Fibroblast of skin of left quadriceps (primary cell): ENCODE results near the gene PRCP.

Experiments used
- DNase-seq, 2 experiments: peaks; one replicate each; pipeline ENCODE4 v3.0.0-alpha.2; 2013; ENCODE audit warnings: low read depth in 2 of 2

The PRCP gene

GRCh38 chr11:82906931-82907330, 6.7 kb upstream of the PRCP start:
- no peak for DNase-seq

DNA sequence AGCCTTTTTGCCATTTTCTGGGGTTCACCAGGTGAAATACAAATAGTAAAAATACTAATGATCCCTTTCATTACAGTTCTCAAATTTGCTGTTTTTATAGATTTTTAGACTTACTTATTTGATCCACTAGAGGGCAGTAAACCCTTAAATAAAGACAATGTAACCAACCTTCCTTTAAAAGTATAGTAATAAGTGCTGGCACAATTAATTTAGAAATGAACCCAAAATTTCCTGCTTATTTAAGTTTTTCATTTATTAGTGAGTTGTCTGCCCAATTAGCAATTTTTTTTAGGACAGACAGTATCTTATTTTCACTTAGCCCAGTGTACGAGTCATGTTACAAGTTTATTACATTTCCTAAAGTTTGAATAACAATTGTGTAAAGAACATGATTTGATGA, 6.0 kb upstream of the PRCP start:
- peak in 1 of 2 experiments; percentile 23 for DNase-seq

- DNase-seq: no peak
Observed at GRCh38 chr11:82903843-82904586, 3.8 kb upstream of the PRCP start.

GRCh38 chr11:82902880-82903279, 2.6 kb upstream of the PRCP start:
- DNase-seq: no peak

DNA sequence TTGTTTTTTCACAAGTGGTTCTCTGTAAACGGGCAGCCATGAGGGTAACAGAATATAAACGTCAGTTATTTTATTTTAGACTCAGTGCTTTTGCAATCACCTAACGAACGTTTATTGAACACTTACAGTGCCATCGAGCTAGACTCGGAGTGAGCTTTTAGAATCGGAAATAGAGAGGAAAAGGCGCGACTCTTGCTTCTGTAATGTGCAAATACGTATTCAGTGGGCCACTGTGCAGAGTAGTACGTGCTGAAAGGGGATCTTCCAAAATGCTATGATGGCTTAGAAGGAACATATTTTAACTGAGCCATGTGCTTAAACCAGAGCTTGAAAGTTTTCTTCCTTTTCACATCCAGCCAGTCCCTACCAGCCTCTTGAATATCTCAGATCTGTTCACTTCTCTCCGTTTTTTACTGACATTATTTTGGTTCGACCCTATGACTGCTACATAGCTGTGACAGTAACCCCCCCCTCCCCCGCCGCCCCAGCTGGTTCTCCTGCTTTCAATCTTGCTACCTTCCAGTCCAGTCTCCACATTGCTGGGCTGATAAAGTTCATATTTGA, 1.8 kb upstream of the PRCP start:
- DNase-seq: no peak

- peak; percentile 93 to 94 for DNase-seq
Observed at GRCh38 chr11:82901165-82901921, 1.1 kb upstream of the PRCP start, which contains the start of gene DDIAS. Gene DDIAS, plus strand, starts transcription at chr11:82901736. Its CDS starts 13,003 bp downstream, at chr11:82914739.

- DNase-seq: no peak
Observed at GRCh38 chr11:82899957-82900276, 313 bp downstream of the PRCP start.

DNA sequence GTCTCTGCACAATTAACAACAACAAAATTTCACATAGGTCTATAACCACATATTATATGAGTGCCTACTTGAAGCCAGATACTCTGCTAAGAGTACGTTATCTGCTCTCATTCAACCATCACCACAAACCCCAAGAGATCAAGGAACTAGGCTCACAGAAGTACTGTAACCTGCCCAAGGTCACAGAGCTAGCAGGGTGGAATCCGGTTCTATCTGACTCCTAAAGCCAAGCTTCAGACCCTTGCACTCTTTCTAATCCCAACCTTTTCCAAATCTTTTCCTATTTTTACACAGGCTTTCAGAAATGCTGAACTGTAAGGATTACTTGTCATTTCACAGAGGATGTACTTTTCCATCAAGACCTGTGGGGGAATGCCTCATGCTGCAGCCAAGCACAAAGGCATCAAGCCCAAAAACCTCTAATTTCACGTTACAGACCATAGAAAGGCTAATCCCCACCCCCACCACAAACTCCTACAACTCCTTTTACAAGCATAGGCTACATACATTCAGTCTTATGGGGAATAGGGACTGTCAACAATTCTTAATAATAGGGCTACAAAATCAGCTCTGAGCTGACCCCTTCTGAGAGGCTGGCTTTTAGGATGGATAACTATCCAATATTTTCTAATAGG, 927 bp downstream of the PRCP start:
- no peak for DNase-seq

DNA sequence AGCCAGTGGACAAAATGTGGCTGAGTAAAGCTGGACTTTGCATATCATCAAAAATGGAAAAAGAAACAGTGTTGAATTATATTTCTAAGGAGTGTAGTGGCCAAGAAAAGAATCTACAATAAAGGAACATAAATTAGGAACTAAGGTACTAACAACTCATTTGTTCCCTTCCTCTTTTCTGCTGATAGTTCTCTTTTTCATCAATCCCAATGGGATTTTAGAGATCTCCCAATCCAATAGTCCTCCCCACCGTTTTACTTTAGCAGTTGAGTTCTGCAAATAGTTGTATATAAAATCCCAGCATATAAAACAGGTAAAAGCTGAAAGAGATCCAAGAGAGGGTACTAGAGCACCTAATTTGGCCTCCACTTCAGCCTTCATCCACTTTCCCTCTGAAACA, 2.0 kb downstream of the PRCP start:
- DNase-seq: no peak

DNA sequence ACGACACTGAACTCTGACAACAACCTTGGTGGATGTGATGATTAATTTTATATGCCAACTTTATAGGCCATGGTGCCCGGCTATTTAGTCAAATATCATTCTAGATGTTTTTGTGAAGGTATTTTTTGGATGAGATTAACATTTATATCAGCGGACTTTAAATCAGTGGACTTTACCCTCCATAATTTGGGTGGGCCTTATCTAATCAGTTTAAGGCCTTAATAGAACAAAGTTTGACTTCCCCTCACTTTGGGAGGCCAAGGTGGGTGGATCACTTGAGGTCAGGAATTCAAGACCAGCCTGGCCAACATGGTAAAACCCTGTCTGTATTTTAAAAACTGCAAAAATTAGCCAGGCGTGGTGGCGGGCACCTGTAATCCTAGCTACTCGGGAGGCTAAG, 4.0 kb downstream of the PRCP start:
- DNase-seq: no peak

GRCh38 chr11:82895437-82896091, 4.7 kb downstream of the PRCP start:
- DNase-seq: no peak

DNA sequence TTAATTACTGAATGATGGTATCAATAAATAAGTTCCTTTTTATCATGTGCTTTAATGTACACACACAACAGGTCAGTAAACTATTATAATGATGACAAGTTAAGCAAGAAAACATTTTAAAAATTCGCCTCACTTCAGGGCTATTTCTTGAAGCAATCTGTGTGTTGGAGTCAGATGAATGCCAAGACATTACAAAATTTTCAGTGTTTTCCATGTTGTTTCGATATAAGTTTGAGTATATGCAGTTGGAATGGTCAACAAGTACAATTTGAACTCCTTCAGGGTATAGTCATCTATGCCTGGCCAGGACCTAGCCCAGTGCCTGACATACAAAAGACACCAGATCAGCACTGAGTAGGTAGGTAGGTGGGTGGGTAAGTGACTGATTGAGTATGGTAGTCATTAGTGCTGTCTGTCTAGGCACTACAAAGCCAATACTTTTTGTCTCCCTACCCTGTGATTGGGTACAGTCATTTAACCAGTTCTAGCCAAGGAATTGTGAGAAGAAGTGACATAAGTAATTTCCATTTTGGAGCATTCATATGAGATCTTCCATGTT, 7.5 kb downstream of the PRCP start:
- DNase-seq: no peak

DNA sequence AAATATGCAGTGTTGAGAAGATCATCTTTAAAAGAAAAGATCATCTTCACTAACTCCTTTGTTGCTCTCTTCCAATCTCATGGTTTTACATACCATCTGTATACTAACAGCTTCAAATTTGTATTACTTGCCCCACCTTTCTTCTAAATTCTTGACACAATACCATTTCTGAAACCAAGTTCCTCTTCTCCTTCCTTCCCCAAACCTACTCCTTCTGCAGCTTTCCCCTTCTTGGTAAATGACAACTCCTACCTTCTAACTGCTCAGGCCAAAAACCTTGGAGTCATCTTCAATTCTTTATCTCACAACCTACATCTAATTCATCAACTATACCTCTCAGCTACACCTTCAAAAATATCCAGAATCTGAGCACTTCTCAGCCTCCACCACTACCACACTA, 9.3 kb downstream of the PRCP start:
- DNase-seq: no peak

- no peak for DNase-seq
Observed at GRCh38 chr11:82890002-82890341, 10.3 kb downstream of the PRCP start.

DNA sequence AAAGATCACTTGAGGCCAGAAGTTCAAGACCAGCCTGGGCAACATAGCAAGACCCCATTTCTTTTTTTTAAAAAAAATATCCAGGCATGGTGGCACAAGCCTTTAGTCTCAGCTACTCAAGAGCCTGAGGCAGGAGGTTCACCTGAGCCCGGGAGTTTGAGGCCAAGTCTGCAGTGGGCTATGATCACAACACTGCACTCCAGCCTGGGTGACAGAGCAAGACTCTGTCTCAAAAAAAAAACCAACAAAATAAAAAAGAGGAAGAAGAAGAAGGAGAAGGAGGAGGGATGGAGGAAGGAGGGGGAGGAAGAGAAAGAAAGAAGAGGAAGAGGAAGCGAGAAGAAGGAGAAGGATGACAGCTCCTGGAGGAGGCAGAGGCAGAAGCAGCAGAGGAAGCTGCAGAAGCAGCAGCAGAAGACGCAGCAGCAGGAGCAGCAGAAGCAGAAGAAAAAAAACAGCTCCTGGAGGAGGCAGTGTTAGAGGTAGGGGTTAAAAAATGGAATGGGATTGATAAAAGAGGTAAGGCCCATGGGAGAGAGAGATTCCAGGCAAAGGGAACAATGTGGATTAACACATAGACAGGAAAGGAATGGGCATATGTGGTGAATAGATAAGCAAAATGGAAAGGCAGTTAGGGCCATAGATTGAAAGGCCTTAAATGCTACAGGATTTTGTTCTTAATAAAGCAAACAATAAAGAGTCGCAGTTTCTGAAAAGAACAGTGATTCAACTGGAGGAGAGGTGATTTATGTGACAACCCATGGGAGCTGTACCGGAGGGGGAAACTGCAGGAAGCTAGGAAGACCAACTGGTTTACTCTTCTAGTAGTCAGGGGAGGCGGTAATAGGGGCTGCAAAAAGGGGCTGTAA, 10.9 kb downstream of the PRCP start:
- DNase-seq: no peak

DNA sequence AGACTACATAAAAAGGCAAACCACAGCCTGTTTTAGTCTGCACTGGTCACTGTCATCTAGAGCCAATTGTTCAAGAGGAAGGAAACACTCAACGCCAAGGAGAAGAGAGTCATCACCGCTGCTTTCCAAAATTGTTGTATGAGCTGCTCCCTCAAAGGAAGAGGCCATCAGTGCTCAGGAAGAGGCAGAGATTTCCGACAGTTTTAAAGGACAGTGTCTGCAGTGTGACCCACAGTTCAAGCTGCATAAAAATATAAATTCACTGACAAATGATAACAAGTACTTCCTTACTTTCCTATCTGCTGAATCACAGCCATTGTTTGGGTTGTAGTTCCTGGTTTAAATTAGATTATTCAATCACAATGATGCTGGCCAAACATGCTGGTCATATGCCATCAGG, 16.4 kb downstream of the PRCP start:
- DNase-seq: no peak

GRCh38 chr11:82874646-82875523, 25.3 kb downstream of the PRCP start:
- DNase-seq: no peak

- DNase-seq: no peak
Observed at GRCh38 chr11:82873919-82874333, 26.3 kb downstream of the PRCP start.

GRCh38 chr11:82872377-82873150, 27.7 kb downstream of the PRCP start:
- no peak for DNase-seq
